GM21529 (cell line): Measurements from ENCODE around the gene FOXC2.

ENCODE experiments used
- ATAC-seq: cut with Tn5 transposase; IDR thresholded peaks from one replicate; pipeline ENCODE4 v1.9.1; 2021; ENCODE audit not compliant: unreplicated experiment

FOXC2 gene

DNA sequence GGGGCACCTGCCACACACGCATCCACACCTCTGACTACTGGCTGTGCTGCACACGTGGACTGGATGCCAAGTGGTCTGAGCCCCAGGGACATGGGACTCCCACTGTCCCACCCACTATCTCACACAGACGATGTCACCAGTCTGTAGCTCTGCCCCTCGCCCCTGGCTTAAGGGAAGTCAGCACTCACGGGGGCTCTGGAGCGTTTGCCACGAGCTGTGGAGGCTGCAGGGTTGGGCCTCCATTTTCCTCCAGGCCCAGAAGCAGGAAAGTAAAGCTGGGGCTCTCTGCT lies 34.2 kb upstream of the FOXC2 start:
- ATAC-seq = no peak

DNA sequence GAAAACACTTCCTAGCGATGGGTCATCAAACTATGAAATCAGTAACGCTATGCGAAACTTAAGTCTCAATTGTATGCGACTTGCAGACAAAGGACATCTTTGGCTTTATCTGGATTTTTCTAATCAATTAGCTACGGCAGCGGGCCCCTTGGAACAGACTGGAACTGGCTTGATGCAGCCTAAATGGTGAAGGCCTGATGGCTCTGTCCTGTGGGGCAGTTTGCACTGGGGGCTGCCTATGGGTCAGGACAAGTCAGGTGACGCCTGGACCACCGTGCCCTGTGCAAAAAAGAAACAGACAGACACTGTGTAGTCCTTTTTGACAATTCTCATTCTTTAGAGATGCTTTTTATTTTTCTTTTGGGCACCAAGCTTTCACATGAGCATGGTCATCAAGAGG lies 33.6 kb upstream of the FOXC2 start:
- ATAC-seq = no peak

DNA sequence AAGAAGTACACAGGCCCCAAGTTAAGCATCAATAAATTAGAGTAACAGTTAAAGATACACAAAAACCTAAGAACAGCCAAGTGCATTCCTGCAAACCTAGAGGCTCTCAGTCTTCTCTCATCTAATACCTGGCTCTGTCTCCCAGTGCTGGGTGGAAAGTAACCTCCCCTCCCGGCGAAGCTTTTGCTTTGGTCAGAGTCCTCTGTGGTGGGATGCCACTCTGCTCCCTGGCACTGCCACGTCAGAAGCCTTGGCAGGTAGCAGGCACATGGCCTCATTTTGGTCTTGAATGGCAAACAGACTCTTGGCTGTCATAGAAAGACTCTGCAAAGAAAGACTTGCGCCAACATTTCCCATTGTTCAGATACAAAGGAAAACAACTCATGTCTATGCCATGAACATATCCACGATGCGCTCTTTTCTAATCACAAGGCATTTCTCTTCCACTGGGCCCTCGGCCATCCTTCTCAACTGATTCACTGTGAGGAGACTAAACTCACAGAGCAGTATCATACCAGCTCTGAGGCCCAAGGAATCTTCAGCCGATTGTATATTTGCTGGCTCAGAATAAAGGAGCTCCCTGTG lies 32.8 kb upstream of the FOXC2 start:
- no peak for ATAC-seq

DNA sequence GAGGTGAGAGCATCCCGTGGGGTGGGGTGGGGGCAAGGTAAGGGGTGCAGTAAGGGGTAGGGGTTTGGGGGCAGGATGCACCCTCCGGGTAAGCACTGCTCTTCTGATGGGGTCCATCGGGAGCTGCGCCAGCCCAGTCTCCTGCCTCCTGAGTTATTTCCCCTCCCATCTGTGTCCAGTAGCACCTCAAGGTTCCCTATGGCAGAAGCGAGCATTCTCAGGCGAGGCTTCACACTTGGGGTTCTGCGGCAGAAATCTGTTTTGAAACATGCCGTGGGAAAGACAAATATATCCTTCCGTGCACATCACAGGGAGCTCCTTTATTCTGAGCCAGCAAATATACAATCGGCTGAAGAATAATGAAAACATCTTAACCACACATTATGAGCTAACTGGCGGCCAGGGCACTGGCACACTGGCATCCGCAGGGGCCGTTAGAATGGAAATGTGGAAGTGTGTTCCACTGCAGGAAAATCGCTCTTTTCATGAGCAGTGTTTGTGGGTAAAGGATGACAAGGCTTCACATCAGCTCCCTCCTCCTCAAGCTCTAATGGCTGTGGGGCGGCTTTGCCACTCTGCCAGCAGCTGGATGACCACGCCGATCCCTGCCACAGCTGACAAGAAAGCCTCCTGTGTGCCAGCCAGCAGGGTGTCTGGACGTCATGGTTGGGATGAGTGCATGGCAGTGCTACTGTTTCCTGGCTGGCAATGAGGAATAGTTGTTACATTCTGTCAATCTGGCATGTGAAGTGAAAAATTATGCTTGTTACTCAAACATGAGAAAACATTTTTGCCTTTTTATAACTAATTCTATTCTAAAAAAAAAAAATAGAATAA lies 31.6 kb upstream of the FOXC2 start:
- no peak for ATAC-seq

DNA sequence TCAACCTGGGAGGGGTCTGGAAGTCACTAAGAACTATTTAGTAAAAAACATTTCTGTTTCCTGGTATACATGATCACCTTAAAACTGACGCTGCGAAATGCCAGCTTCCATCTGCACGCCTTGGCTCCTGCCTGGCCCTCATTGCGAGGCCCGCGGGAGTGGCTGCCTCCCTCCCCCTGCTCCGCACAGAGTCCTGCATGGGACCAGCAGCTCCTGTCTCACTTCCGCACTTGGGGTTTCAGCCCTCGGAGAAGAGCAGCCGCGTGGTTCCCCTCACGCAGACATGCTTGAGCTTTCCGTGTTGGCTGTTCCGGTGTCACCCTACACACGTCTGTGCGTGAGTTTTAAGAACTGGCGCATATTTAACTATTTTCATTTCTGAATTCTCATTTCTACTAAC lies 30.0 kb upstream of the FOXC2 start:
- no peak for ATAC-seq

DNA sequence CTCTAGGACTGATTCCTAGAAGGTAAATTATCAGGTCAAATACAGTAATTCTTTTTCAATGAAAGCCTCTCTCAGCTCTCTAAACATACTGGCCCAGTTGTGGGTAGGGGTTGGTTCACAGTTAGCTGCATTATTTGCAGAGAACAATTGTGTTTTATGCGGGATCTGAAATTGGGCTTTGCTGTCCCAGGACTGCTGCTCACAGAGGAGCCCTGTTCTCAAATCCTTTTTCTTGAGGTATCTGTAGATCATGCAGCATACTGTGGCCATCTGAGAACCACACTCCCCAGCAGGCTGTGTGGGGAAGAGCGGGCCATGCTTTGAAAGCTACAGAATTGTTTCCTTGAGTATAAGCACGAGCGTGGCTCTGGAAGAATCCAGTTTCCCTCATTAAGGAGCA lies 29.1 kb upstream of the FOXC2 start:
- no peak for ATAC-seq

DNA sequence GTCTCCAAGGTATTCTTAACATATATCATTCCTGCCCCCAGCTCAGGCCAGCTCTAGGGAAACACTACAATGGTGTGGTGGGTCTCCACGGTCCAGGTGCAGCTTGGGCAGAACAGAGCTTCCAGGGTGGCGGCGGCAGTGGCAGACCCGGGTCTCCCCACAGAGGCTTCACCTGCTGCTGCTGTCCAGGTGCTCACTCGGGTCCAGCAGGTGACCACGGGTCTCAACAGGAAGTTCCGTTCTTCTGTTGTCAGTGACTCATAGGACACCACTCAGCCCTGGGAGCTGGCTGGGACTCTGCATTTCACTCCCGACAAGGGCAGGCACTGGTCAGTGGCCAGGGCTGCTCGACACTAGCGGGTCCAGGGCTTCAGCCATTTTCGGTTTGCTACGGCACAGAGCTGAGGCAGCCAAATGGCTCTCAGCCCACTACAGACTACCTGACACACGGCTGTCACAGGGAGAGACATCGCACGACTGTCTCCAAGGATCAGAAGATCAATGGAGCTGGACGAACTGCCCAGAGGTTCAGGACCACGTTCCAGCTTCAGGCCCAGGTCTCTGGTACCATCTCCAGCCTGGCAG lies 28.3 kb upstream of the FOXC2 start:
- ATAC-seq = no peak

DNA sequence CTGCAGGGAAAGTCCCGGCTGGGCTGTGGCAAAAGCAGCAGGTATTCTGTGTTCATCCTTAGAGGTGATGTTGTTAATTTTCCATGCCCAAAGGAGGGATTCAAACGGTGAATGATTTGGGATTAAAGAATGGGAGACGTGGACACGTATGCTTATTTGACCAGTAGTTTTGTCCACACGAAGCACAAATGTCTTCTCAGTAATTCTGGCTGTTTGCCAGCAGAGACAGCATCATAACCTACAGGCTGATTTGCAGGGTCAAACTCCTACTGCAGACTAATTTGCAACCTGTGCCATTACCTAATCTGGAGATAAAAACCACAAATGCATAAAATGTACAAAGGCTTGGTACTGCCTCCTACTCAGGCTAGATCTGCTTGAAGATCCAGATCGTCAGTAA lies 25.7 kb upstream of the FOXC2 start:
- ATAC-seq = no peak

DNA sequence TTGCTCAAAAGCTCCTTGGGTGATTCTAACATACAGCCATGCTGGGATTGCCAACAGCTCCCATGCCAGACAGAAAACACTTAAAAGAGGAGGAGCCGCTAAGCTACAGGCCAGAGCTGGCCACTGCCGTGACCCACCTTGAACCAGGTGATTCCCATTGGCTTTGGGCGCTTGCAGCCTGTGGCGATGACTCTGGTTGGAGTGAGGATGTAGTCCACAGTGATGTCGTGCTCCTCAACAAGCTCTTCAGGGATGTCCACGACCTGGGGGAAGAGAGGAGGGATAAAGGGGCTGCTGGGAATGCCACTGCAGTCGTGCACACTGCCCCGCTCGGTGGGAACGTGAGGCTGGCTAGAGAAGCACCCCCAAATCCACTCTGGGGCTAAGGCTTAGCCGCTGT lies 25.1 kb upstream of the FOXC2 start:
- ATAC-seq = no peak

DNA sequence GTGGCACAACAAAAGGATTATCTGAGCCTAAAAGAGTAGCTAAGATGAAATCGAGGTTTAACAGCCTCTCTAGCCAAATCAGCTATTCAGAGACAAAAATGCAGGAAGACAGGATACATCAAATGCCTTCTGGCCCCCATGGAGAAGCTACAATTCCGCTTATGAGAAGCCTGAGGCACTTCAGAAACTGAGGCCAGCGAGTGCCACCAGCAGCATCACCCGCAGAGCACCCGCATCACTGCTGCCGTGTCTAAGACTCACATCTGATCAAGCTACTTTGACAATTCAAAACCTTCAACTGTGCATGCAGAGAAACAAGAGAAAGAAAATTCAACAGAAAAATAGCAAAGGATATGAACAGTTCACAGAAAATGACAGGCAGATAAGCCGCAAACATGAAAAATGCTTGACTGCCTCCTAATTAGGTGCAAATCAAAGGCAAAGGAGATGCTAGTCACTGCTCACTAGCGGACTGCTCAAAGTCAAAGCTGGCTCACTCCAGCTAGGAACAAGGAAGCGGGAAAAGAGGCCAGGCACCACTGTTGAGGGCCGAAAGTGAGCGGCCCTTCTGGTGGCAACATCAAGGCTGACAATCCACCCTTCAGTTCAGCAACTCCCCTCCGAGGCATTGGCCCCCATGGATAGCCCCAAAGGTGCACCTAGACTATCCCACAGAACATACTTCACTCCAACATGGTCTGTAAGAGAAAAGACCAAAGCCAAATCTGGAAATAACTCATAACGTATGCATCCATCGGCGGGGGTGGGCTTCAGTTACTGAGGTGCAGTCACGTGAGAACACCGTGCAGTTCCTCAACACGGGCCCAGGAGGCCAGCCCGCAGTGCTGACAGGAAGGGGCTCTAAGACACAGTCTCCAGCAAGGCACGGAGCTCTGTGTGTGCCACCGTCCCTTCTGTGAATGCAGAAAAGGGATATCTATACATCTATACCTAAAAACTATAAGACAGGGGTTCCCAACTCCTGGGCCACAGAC lies 23.6 kb upstream of the FOXC2 start:
- ATAC-seq = no peak

DNA sequence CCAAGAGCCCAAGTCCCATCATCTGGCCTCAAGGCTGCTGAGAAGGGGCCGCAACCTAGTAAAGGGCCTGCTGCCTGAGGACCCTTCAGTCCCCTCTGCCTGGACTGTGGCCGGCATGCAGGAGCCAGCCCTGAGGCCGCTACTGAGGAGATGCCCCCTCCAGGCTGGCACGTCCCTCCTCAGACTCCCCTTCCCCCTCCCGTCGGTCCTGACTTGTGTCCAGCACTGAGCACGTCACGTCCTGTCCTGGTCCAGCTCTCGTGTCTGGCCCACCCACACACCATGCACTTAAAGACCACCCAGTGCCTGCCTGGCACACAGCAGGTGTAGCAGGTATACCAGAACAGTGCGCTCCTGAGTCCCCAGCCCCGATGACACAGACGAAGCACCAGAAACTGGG lies 21.1 kb upstream of the FOXC2 start:
- no peak for ATAC-seq

DNA sequence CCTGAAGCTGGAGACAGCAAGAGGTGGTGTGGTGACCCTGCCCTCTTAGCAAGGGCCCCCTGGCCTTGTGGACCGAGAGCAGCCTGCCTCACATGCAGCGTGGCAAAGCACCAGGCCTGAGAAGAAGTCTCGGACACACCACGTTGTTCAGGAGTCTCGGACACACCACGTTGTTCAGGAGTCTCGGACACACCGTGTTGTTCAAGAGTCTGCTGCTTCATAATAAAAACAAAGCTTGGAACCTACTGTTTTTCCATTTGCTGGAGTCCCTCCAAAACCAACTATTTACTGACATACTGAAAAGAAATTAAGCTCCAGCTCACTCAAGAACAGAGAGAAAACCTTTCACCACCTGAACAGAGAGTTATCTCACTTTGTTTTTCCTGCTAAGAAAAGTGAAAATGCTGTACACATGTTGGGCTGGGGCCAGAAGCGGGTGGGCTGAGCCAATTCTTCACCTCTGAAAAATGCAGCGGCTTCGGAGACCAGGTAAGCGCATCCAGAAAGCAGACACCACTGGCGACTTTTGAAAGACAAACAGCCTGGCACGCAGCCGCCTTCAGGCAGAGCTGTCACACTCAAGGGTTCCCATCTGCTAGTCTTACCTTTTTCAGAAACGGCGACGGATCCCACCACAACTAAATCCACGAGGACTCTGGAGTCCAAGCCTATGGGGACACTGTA lies 20.5 kb upstream of the FOXC2 start:
- no peak for ATAC-seq

DNA sequence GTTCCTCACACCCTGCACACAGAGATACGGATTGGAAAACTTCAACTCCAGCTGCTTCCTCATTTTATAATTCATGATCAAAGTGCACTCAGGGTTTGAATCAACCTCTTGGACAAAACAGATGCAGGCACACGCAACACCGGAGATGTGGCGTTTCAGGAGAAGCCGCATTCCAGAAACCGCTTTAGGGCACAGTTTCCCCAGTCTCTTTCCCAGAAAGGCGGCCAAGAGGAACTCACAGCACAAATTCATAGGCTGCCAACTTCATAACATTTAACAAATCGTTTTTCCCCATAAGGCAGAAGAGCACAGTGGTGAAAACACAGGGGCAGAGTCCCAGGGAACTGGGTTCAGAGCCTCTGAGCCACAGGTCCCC lies 20.0 kb upstream of the FOXC2 start:
- ATAC-seq = no peak

DNA sequence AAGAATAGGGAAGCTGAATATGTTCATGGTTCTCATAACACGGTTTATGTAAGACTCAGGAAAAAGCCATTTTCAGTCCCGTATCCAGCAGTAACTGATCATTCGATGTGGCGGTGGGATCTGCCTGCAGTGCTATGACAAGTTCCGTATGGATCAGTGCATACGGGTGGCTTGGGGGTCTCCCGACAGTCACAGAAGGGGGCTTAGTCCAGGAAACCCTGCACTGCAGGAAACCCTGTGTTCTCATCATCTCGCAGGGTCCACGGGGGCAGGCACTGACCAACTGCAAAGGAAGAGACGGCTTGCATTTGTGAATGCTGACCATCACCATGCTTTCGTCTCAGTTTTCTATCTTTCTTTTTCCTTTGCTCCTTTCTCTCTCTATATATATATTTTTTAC lies 19.3 kb upstream of the FOXC2 start:
- no peak for ATAC-seq

DNA sequence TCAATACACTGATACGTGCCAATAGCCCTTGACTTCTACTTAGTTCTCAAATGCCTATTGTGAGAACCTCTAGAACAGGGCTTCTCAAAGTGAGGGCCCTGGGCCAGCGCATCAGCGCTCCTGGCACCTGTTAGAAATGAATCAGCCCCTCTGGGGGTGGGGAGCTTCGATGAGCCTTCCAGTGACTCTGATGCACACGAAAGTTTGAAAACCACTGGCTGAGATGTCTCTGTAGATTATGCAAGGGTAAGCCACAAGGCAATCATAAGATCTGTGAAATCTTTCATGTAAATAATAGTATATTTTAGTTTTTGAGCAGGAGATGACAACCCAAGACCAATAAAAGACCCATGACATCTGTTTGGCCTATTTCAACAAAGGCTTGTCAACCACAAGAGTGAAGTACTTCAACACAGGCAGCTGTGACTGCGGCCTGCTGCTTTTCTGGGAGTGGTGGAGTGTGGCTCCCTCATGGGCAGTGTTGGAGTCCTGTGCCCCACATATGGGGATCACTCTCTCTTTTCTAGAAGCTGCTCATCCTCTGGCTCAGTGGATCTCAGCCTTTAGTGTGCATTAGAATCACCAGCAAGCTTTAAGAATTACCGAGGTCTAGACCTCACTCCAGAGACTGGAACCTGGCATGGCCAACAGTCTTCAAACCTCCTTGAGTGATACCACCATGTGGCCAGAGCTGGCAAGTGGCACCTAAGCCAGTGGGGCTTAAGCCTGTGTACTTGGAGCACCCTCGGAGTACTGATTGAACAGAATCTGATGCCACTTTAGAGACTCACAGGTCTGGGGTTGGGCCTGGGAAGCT lies 17.3 kb upstream of the FOXC2 start:
- ATAC-seq = no peak

DNA sequence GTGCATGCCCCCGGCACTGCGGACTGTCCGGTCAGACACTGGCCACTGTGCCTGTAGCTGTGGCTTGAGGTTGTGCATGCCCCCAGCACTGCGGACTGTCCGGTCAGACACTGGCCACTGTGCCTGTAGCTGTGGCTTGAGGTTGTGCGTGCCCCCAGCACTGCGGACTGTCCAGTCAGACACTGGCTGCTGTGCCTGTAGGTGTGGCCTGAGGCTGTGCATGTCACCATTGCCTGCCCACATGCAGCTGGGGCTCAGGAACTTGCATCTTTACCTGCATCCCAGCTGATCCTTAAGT lies 16.8 kb upstream of the FOXC2 start:
- ATAC-seq = no peak

DNA sequence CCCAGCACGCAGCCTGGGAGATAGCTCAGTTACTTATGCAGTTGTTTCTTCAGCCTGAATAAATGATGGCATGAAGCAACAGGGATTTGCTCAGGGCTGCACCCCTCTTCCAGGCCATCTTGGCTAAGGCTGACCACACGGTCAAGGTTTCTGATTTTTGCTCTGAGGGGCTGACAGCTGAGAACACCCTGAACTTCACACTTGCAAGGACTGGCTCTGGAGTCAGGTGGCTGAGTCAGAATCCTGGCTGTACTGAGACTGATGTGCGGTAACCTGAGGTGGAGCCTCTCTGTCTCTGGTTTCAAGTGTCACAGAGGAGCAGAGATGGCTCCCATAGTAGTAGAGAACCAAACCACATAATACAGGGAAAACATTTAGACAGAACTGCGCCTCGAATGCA lies 16.3 kb upstream of the FOXC2 start:
- ATAC-seq = no peak

DNA sequence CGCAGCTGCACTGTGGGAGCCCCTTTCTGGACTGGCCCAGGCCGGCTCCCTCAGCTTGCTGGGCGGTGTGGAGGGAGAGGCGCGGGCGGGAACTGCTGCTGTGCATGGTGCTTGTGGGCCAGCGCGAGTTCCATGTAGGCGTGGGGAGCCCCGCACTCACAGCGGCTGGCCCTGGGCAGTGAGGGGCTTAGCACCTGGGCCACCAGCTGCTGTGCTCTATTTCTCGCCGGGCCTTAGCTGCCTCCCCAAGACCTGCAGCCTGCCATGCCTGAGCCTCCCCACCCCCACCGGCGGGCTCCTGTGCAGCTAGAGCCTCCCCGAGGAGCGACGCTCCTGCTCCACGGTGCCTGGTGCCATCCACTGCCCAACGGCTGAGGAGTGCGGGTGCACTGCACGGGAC lies 13.3 kb upstream of the FOXC2 start:
- ATAC-seq = no peak

DNA sequence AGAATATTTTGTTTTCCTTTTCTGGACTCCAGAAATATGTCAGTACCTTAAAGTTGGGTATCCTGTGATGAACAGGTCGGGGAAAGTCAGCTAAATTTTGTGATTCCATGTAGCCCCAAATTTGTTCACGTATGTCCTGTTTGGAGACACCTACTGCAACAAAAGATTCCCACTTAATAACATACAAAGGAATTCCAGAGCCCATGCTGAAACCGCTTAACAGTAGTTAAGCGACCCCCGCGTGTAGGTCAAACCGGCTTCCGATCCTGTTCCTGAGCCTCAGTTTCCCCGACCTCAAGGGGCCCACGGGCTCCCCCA lies 12.1 kb upstream of the FOXC2 start:
- peak; percentile 9 for ATAC-seq

DNA sequence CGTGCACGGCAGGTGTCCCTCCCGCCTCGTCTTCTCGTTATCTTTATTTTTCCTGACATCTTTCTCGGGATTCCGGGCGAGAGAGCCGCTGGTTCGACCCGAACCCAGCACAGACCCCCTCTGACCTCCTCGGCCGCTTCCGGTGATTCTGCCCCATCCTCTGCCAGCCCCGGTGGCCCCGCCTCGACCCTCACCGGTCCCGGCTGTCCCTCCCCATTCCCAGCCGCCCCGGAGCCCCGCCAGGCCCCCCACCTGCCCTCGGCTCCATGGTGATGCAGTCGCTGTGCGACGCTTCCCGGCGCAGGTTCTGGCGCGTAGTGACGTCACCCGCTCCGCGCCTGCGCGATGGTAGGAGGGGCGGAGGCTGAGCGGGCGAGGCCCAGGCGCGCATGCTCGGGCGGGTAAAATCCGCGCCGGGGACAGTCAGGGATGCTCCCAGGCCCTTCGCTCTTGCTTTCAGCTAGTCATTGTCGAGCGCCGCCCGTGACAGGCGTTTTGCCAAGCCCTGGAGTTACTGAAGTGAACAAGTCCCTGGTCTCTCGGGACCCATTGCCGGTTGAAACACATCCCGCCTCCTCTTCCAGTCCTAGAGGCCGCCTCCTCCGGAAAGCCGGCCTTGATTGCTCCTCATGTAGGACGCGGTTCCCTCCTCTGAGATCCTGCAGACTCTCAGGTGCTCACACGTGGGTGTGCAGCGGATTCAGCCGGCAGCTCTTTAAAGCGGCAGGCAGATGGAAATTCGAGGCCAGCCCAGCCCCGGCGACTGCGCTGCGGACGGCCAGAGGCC lies 11.5 kb upstream of the FOXC2 start, which contains the start of gene MTHFSD:
Gene MTHFSD (minus strand): TSS at position 319 of the 787 bp plus-strand sequence. CDS start 51 bp downstream, at position 268.
- peak; percentile 88 for ATAC-seq
